HepG2 (cell line): ENCODE measurements around the gene SIDT1. TPM values are rescaled to one million over a fixed set of nuclear protein-coding genes. Genes with fewer than 3 reads are reported as not detected.

Source experiments
- CEBPB ChIP-seq: IDR thresholded peaks from 2 replicates; pipeline ENCODE4 v1.6.1; 2011; ENCODE audit warnings: low read depth, low read length, improper control_type of control experiment, borderline replicate concordance
- FOXP1 ChIP-seq, 2 experiments: fragments of 450-650 bp in 1 of 2; IDR thresholded peaks; 2 replicates each; pipeline ENCODE4 v1.6.1; 2017 to 2018; ENCODE audit warnings: antibody characterized with exemption in 1 of 2
- NCOA2 ChIP-seq: sonication (generic); formaldehyde crosslinking; IDR thresholded peaks from 2 replicates; pipeline ENCODE4 v1.8.0; 2022; ENCODE audit warnings: inconsistent platforms
- PLRG1 ChIP-seq: fragments of 450-650 bp; conservative IDR thresholded peaks from 2 replicates; pipeline ENCODE4 v1.6.1; 2016
- ZNF121 ChIP-seq: sonication (generic); formaldehyde crosslinking; IDR thresholded peaks from 2 replicates; pipeline ENCODE4 v1.5.0; 2020; ENCODE audit warnings: mild to moderate bottlenecking, missing genetic modification reagents
- polyA plus RNA-seq, 8 experiments: library from polyadenylated mRNA; depleted of rRNA in 3 of 8; stranded (reverse) in 7 of 8; unstranded in 1 of 8; fragments of >200 nt; fragmentation: Illumina TruSeq in 4 of 8; extraction: Trizol in 4 of 8; gene quantifications; 2 replicates each; pipeline versions ENCODE4 v1.2.1 to v1.2.3, GENCODE V29; 2011 to 2016; ENCODE audit warnings: low read depth in 4 of 8, missing spikeins in 1 of 8, mixed read lengths in 1 of 8; ENCODE audit not compliant: insufficient read depth in 1 of 8
- total RNA-seq, 5 experiments: library from RNA; depleted of rRNA; stranded (reverse); fragments of >200 nt; fragmentation: Illumina TruSeq; extraction: Trizol; gene quantifications; 2 replicates each; pipeline ENCODE4 v1.2.3, GENCODE V29; 2016; ENCODE audit warnings: low read depth in 1 of 5
- TF ChIP-seq, protein P1 (sequence below): sonication (generic); formaldehyde crosslinking; IDR thresholded peaks from one replicate; pipeline ENCODE4 v1.5.1; 2020; ENCODE audit warnings: mild to moderate bottlenecking, missing genetic modification reagents; ENCODE audit errors: not compliant biosample characterization
- TF ChIP-seq, protein P2 (sequence below): sonication (generic); formaldehyde crosslinking; IDR thresholded peaks from 2 replicates; pipeline ENCODE4 v1.4.0; 2020; ENCODE audit warnings: mild to moderate bottlenecking, missing genetic modification reagents

SIDT1 gene
- total and polyA plus RNA-seq, 2 of the 13 experiments (the other 11 are each of a cell fraction or from before 2014, with no cell fraction given) = 0.07 TPM

DNA sequence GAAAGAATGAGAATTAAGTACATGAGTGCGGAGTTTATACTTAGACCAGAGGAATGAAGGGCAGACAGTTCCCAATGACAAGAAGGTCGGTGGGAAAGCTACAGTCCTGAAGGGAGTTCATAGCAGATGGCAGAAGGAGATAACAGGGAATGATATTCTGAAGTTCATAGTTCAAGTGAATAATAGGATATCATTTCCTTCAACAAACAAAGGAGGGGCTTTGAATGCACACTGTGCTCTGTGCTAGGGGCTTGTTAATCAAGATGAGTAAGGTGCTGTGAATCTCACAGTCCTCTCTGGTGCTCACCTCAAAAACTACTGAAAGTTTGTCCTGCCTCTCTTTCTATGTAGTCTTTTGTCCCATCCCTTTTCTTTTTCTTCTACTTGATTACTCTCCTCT, 41.9 kb downstream of the SIDT1 start (continued):
- TF ChIP-seq, protein P1, sequence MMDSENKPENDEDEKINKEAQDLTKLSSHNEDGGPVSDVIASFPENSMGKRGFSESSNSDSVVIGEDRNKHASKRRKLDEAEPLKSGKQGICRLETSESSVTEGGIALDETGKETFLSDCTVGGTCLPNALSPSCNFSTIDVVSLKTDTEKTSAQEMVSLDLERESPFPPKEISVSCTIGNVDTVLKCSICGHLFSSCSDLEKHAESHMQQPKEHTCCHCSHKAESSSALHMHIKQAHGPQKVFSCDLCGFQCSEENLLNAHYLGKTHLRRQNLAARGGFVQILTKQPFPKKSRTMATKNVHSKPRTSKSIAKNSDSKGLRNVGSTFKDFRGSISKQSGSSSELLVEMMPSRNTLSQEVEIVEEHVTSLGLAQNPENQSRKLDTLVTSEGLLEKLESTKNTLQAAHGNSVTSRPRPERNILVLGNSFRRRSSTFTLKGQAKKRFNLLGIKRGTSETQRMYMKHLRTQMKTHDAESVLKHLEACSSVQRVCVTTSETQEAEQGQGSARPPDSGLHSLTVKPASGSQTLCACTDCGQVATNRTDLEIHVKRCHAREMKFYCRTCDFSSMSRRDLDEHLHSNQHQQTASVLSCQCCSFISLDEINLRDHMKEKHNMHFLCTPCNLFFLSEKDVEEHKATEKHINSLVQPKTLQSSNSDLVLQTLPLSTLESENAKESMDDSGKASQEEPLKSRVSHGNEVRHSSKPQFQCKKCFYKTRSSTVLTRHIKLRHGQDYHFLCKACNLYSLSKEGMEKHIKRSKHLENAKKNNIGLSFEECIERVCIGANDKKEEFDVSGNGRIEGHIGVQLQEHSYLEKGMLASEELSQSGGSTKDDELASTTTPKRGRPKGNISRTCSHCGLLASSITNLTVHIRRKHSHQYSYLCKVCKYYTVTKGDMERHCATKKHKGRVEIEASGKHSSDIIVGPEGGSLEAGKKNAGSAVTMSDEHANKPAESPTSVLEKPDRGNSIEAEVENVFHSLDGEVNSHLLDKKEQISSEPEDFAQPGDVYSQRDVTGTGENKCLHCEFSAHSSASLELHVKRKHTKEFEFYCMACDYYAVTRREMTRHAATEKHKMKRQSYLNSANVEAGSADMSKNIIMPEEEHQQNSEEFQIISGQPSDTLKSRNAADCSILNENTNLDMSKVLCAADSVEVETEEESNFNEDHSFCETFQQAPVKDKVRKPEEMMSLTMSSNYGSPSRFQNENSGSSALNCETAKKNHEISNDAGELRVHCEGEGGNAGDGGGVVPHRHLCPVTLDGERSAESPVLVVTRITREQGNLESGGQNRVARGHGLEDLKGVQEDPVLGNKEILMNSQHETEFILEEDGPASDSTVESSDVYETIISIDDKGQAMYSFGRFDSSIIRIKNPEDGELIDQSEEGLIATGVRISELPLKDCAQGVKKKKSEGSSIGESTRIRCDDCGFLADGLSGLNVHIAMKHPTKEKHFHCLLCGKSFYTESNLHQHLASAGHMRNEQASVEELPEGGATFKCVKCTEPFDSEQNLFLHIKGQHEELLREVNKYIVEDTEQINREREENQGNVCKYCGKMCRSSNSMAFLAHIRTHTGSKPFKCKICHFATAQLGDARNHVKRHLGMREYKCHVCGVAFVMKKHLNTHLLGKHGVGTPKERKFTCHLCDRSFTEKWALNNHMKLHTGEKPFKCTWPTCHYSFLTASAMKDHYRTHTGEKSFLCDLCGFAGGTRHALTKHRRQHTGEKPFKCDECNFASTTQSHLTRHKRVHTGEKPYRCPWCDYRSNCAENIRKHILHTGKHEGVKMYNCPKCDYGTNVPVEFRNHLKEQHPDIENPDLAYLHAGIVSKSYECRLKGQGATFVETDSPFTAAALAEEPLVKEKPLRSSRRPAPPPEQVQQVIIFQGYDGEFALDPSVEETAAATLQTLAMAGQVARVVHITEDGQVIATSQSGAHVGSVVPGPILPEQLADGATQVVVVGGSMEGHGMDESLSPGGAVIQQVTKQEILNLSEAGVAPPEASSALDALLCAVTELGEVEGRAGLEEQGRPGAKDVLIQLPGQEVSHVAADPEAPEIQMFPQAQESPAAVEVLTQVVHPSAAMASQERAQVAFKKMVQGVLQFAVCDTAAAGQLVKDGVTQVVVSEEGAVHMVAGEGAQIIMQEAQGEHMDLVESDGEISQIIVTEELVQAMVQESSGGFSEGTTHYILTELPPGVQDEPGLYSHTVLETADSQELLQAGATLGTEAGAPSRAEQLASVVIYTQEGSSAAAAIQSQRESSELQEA (CRISPR knock-in tag) = no peak
- TF ChIP-seq, protein P2, sequence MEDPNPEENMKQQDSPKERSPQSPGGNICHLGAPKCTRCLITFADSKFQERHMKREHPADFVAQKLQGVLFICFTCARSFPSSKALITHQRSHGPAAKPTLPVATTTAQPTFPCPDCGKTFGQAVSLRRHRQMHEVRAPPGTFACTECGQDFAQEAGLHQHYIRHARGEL (CRISPR knock-in tag) = no peak
- TF ChIP-seq NCOA2 (CRISPR knock-in tag) (no peak), PLRG1 (no peak), ZNF121 (CRISPR knock-in tag) (no peak), FOXP1 (IDR thresholded peaks at IDR 0.05) (no peak), FOXP1 (CRISPR knock-in tag; IDR thresholded peaks at IDR 0.05) (no peak), CEBPB (no peak)
